H1 (cell line): ENCODE data around the gene UBQLN1. TPM values are rescaled to one million over a fixed set of nuclear protein-coding genes. Genes with fewer than 3 reads are reported as not detected.

ENCODE experiments used
- ASH2L ChIP-seq: fragments of 200-600, 300-600 bp; sonication (generic); IDR thresholded peaks from one replicate; pipeline ENCODE4 v1.7.1; 2017; ENCODE audit warnings: low read length
- BACH1 ChIP-seq: IDR thresholded peaks from 2 replicates; pipeline ENCODE4 v1.6.1; 2012; ENCODE audit warnings: low read length, improper control_type of control experiment
- BRCA1 ChIP-seq: IDR thresholded peaks from 2 replicates; pipeline ENCODE4 v1.6.1; 2012; ENCODE audit warnings: low read depth, low read length, improper control_type of control experiment
- TAF7 ChIP-seq: optimal IDR thresholded peaks from 2 replicates; pipeline ENCODE3; 2011; ENCODE audit warnings: low read depth, mild to moderate bottlenecking, inconsistent platforms, low read length, moderate library complexity, borderline replicate concordance
- polyA plus RNA-seq, 7 experiments: library from polyadenylated mRNA; depleted of rRNA in 3 of 7; stranded (reverse) in 5 of 7; unstranded in 2 of 7; fragments of >200 nt in 5 of 7; fragments of 200-250 nt in 2 of 7; gene quantifications; 1 replicate in 5 of 7; 2 replicates in 1 of 7; 4 replicates in 1 of 7; pipeline versions ENCODE4 v1.2.1 to v1.2.3, GENCODE V29; 2011 to 2013; ENCODE audit warnings: missing spikeins in 2 of 7, mixed read lengths in 2 of 7
- total RNA-seq: library from RNA; stranded (reverse); fragmentation: NEBNext Ultra II Directional; extraction: Animal tissue kit (Norgen Biotek cat#: 25700); gene quantifications from 2 replicates; pipeline ENCODE4 v1.2.1, GENCODE V29; 2021

The UBQLN1 gene
- total and polyA plus RNA-seq, 2 of the 8 experiments (the other 6 are each of a cell fraction or from before 2014, with no cell fraction given), result 62.4 to 105 TPM

- TF ChIP-seq TAF7 (no peak), BACH1 (no peak), BRCA1 (no peak), ASH2L (no peak)
Observed at GRCh38 chr9:83754383-83754977, 46.7 kb upstream of the UBQLN1 start (continued).
